Measurements from ENCODE around the gene SIRT1. TPM values are rescaled to one million over a fixed set of nuclear protein-coding genes. Genes with fewer than 3 reads are reported as not detected.
A peak's percentile ranks its signal among the peaks of the same experiment; 100 is the strongest.

The SIRT1 gene
- total RNA-seq, 1 experiment from 2014 or later: 42.6 TPM

GRCh38 chr10:67849331-67850011, 35.0 kb upstream of the SIRT1 start:
- ChIA-PET POLR2A (ENCODE audit: low non-redundant PET) (interaction anchor here (0.6 kb wide), 1 partner anchor 465 kb away, joined by 8 read pairs; no protein-coding TSS in a partner anchor), CTCF (no interaction called here)
- TSS peak; percentile 98 for BruUV-seq (replicated peaks)
- peak overlapping the region; percentile 63 for H3K4me3 ChIP-seq (ENCODE audit: low read depth, low read length, poor library complexity, severe bottlenecking)
- peak overlapping the region; percentile 82 for H3K27ac ChIP-seq (ENCODE audit: low read depth, low read length, poor library complexity, severe bottlenecking)
- intact Hi-C loops (cut with micrococcal nuclease; ENCODE audit: unreplicated experiment): no loop called here
- no peaks in the 10 kb centered on the region for H3K36me3 ChIP-seq (ENCODE audit: insufficient read depth, low read length, poor library complexity, severe bottlenecking)
- H3K9me3 ChIP-seq (ENCODE audit: low read depth, low read length, poor library complexity, severe bottlenecking): no peaks in the 10 kb centered on the region
- TF ChIP-seq EZH2 (IDR thresholded peaks at IDR 0.05; ENCODE audit: borderline replicate concordance, low read depth, low read length, poor library complexity, severe bottlenecking) (no peak), CTCF (conservative IDR thresholded peaks at IDR 0.05; ENCODE audit: low read depth, low read length) (no peak)
- H3K4me1 ChIP-seq (ENCODE audit: insufficient read depth, low read length, poor library complexity, severe bottlenecking): peaks cover 5% of the 10 kb centered on the region
- no peaks in the 10 kb centered on the region for H3K27me3 ChIP-seq (replicated peaks; ENCODE audit: insufficient read depth, low read depth, low read length, poor library complexity)
- peak; percentile 97 for DNase-seq (ENCODE audit: low spot score)

- no peak for DNase-seq (ENCODE audit: low spot score)
- intact Hi-C loops (cut with micrococcal nuclease; ENCODE audit: unreplicated experiment): no loop called here
- TF ChIP-seq EZH2 (IDR thresholded peaks at IDR 0.05; ENCODE audit: borderline replicate concordance, low read depth, low read length, poor library complexity, severe bottlenecking): no peak
- TF ChIP-seq CTCF (conservative IDR thresholded peaks at IDR 0.05; ENCODE audit: low read depth, low read length): no peak
- Histone ChIP-seq H3K9me3 (ENCODE audit: low read depth, low read length, poor library complexity, severe bottlenecking) (no peaks in the 10 kb centered on the region), H3K4me1 (ENCODE audit: insufficient read depth, low read length, poor library complexity, severe bottlenecking) (peaks cover 5% of the 10 kb centered on the region), H3K27me3 (replicated peaks; ENCODE audit: insufficient read depth, low read depth, low read length, poor library complexity) (no peaks in the 10 kb centered on the region), H3K4me3 (ENCODE audit: low read depth, low read length, poor library complexity, severe bottlenecking) (no peak overlapping the region), H3K27ac (ENCODE audit: low read depth, low read length, poor library complexity, severe bottlenecking) (no peak overlapping the region), H3K36me3 (ENCODE audit: insufficient read depth, low read length, poor library complexity, severe bottlenecking) (no peaks in the 10 kb centered on the region)
- no TSS peak for BruUV-seq (replicated peaks)
- ChIA-PET POLR2A (ENCODE audit: low non-redundant PET) (no interaction called here), CTCF (no interaction called here)
Observed at GRCh38 chr10:67851186-67851585, 33.3 kb upstream of the SIRT1 start.

- Histone ChIP-seq H3K4me1 (ENCODE audit: insufficient read depth, low read length, poor library complexity, severe bottlenecking) (peaks cover 5% of the 10 kb centered on the region), H3K9me3 (ENCODE audit: low read depth, low read length, poor library complexity, severe bottlenecking) (no peaks in the 10 kb centered on the region), H3K27ac (ENCODE audit: low read depth, low read length, poor library complexity, severe bottlenecking) (peak overlapping the region; percentile 37), H3K36me3 (ENCODE audit: insufficient read depth, low read length, poor library complexity, severe bottlenecking) (no peaks in the 10 kb centered on the region), H3K4me3 (ENCODE audit: low read depth, low read length, poor library complexity, severe bottlenecking) (no peak overlapping the region), H3K27me3 (replicated peaks; ENCODE audit: insufficient read depth, low read depth, low read length, poor library complexity) (no peaks in the 10 kb centered on the region)
- ChIA-PET POLR2A (ENCODE audit: low non-redundant PET) (no interaction called here), CTCF (no interaction called here)
- intact Hi-C loops (cut with micrococcal nuclease; ENCODE audit: unreplicated experiment): no loop called here
- no peak for TF ChIP-seq EZH2 (IDR thresholded peaks at IDR 0.05; ENCODE audit: borderline replicate concordance, low read depth, low read length, poor library complexity, severe bottlenecking)
- TF ChIP-seq CTCF (conservative IDR thresholded peaks at IDR 0.05; ENCODE audit: low read depth, low read length): no peak
- no TSS peak for BruUV-seq (replicated peaks)
- DNase-seq (ENCODE audit: low spot score): no peak
Observed at GRCh38 chr10:67852761-67853160, 31.7 kb upstream of the SIRT1 start.

All from A673 (cell line).